HG02623 (cell line): ENCODE data around the gene GART.
"Not testable (repeated sequence)": the region's sequence is repeated elsewhere in the genome, so short reads cannot be mapped to it uniquely, and the experiment has no call there.

ENCODE experiments used
- ATAC-seq: cut with Tn5 transposase; IDR thresholded peaks from one replicate; pipeline ENCODE4 v1.9.1; 2021; ENCODE audit warnings: moderate library complexity; ENCODE audit not compliant: unreplicated experiment

GART gene

DNA sequence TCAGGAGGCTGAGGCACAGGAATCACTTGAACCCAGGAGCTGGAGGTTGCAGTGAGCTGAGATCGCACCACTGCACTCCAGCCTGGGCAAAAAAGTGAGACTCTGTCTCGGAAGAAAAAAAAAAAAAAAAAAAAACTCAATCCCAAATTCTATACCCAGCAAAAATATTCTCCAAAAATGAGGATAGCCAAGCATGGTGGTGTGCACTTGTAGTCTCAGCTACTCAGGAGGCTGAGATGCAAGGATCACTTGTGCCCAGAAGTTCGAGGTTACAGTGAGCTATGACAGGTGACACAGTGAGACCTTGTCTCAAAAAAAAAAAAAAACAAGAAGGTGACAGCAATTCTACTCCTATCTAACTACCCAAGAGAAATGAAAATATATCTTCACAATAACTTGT is 68.6 kb downstream of the GART start:
- no peak for ATAC-seq

GRCh38 chr21:33470701-33471100 is 71.2 kb downstream of the GART start:
- ATAC-seq: no peak

- ATAC-seq: not testable (repeated sequence)
These were observed 72.7 kb downstream of the GART start for GRCh38 chr21:33469183-33469582.

DNA sequence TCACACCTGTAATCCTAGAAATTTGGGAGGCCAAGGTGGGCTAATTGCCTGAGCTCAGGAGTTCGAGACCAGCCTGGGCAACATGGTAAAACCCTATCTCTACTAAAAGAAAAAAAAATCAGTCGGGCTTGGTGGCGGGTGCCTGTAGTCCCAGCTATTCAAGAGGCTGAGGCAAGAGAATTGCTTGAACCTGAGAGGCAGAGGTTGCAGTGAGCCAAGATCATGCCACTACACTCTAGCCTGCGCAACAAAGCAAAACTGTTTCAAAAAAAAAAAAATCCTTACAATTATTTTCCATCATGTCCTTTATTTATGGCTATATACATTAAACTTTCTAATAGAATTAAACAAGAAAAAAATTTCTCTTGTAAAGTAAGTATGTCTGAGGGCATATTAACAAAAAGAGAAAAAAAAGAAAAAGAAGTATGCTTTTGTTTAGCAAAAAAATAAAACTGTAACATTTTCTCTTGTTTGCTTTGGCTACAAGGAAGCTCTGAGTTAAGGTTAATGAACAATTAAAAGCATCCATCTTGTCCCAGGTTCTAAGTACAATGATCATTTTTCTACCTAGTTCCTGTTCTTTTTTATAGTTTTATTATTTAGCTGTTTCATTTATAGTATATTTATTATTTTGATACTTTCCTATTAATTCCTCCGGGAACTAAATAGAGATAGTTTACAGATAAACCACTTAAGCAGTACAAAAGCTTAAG is 80.2 kb downstream of the GART start:
- ATAC-seq: no peak

GRCh38 chr21:33458861-33459260 is 83.1 kb downstream of the GART start:
- no peak for ATAC-seq

DNA sequence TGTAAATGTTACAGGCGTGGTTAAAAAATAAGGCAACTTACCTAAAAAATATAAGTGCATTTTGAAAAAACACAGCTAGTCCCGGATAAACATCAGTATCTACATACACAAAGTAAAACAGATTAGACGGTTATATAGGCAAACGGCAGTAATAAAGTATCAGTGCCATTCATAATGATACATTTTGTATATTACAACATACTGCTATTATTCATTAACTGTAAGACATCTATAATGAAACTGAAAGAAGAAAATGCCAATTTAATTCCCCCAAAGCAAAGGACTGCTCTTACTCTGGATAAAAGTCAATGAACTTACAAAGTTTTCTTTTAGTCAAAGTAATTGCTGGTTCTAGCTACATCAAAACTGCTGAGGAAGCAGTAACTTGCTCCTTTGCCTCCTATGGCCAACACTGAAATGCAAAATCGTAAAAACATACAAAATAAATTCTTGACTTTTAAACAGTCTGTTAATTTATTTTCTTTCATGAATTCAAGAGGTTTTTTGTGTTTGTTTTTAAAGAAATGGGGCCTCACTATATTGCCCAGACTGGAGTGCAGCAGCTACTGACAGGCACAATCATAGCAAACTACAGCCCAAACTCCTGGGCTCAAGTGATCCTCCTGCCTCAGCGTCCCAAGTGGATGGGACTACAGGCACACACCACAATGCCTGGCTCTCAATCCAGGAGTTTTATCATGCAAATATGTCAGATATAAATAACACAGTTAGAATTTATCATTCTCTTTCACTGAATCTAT is 86.1 kb downstream of the GART start:
- no peak for ATAC-seq
